Renal pelvis (tissue), 12 donors: ENCODE measurements around the gene VMAC. TPM values are rescaled to one million over a fixed set of nuclear protein-coding genes. Genes with fewer than 3 reads are reported as not detected.
"Not testable (repeated sequence)": the region's sequence is repeated elsewhere in the genome, so short reads cannot be mapped to it uniquely, and the experiment has no call there.

Source experiments
- DNase-seq: peaks from one replicate; pipeline ENCODE4 v3.0.0-alpha.2; 2013
- long read RNA-seq, 16 experiments: transcript quantifications; one replicate each; lab custom pipeline, GENCODE V29; 2026
- polyA plus RNA-seq, 3 donors: library from polyadenylated mRNA; unstranded; fragments of 120-200 nt; gene quantifications; one replicate each; pipeline ENCODE4 v1.2.1, GENCODE V29; 2013; ENCODE audit not compliant: insufficient read length in 3 of 3

Gene VMAC
- polyA plus RNA-seq = 10 to 100 TPM in 2 of 3 donors, 1 to 10 TPM in 1; 4.9 to 12.2 (median 10.8) TPM
- long read RNA-seq, donor 1, partial matches to known transcripts = 0 of 4 reads
- long read RNA-seq, donor 1, other reads (novel, unspliced or antisense) = 0 of 4 reads
- long read RNA-seq, donor 2 = 0 reads
- long read RNA-seq, donor 3, partial matches to known transcripts = 0 of 1 reads
- long read RNA-seq, donor 3, other reads (novel, unspliced or antisense) = 0 of 1 reads
- long read RNA-seq, donor 4, partial matches to known transcripts = 0 of 1 reads
- long read RNA-seq, donor 4, other reads (novel, unspliced or antisense) = 0 of 1 reads
- long read RNA-seq, donor 5, partial matches to known transcripts = 0 of 2 reads
- long read RNA-seq, donor 5, other reads (novel, unspliced or antisense) = 0 of 2 reads
- long read RNA-seq, donor 6, partial matches to known transcripts = 0 of 2 reads
- long read RNA-seq, donor 6, other reads (novel, unspliced or antisense) = 0 of 2 reads
- long read RNA-seq, donor 7, partial matches to known transcripts = 0 of 4 reads
- long read RNA-seq, donor 7, other reads (novel, unspliced or antisense) = 0 of 4 reads
- long read RNA-seq, donor 8, partial matches to known transcripts = 0 of 3 reads
- long read RNA-seq, donor 8, other reads (novel, unspliced or antisense) = 0 of 3 reads
- long read RNA-seq, donor 9, transcript VMAC-201 (2 exons, 2,254 nt) = major isoform, 5 of 5 reads
- long read RNA-seq, donor 9, partial matches to known transcripts = 0 of 5 reads
- long read RNA-seq, donor 9, other reads (novel, unspliced or antisense) = 0 of 5 reads
- long read RNA-seq, donor 10, transcript VMAC-201 (2 exons, 2,254 nt) = major isoform, 10 of 10 reads
- long read RNA-seq, donor 10, partial matches to known transcripts = 0 of 10 reads
- long read RNA-seq, donor 10, other reads (novel, unspliced or antisense) = 0 of 10 reads
- long read RNA-seq, donor 11, partial matches to known transcripts = 0 of 1 reads
- long read RNA-seq, donor 11, other reads (novel, unspliced or antisense) = 0 of 1 reads
- long read RNA-seq, donor 12, transcript VMAC-201 (2 exons, 2,254 nt) = major isoform, 11 of 11 reads
- long read RNA-seq, donor 12, partial matches to known transcripts = 0 of 11 reads
- long read RNA-seq, donor 12, other reads (novel, unspliced or antisense) = 0 of 11 reads
- long read RNA-seq, donor 13, partial matches to known transcripts = 0 of 4 reads
- long read RNA-seq, donor 13, other reads (novel, unspliced or antisense) = 0 of 4 reads
- long read RNA-seq, donor 14 = 0 reads
- long read RNA-seq, donor 15 = 0 reads
- long read RNA-seq, donor 16, partial matches to known transcripts = 0 of 1 reads
- long read RNA-seq, donor 16, other reads (novel, unspliced or antisense) = 0 of 1 reads

GRCh38 chr19:5904352-5905113, at the start of gene VMAC:
Gene VMAC, plus strand, starts transcription at chr19:5904872. Its CDS starts 19 bp downstream, at chr19:5904891.
- peak; percentile 100 for DNase-seq

- DNase-seq = not testable (repeated sequence)
Observed at GRCh38 chr19:5855151-5855550, 49.5 kb upstream of the VMAC start.

- no peak for DNase-seq
Observed at GRCh38 chr19:5857203-5858081, 47.2 kb upstream of the VMAC start.

GRCh38 chr19:5863030-5863665, 41.5 kb upstream of the VMAC start:
- DNase-seq = no peak

- DNase-seq = no peak
Observed at GRCh38 chr19:5864013-5864720, 40.5 kb upstream of the VMAC start.

GRCh38 chr19:5864725-5865486, 39.8 kb upstream of the VMAC start:
- DNase-seq = no peak

- DNase-seq = no peak
Observed at GRCh38 chr19:5865772-5866171, 38.9 kb upstream of the VMAC start.

GRCh38 chr19:5867201-5868136, 37.2 kb upstream of the VMAC start:
- no peak for DNase-seq

- DNase-seq = no peak
Observed at GRCh38 chr19:5870986-5871394, 33.7 kb upstream of the VMAC start.

GRCh38 chr19:5873617-5874199, 31.0 kb upstream of the VMAC start:
- no peak for DNase-seq

GRCh38 chr19:5874496-5874895, 30.2 kb upstream of the VMAC start:
- not testable (repeated sequence) for DNase-seq

GRCh38 chr19:5877427-5877826, 27.2 kb upstream of the VMAC start:
- DNase-seq = no peak

- no peak for DNase-seq
Observed at GRCh38 chr19:5877882-5878281, 26.8 kb upstream of the VMAC start.

GRCh38 chr19:5880196-5880595, 24.5 kb upstream of the VMAC start:
- no peak for DNase-seq

- peak; percentile 62 for DNase-seq
Observed at GRCh38 chr19:5880604-5881078, 24.0 kb upstream of the VMAC start.
